ENCODE results near the gene CDKN1C.

DNA sequence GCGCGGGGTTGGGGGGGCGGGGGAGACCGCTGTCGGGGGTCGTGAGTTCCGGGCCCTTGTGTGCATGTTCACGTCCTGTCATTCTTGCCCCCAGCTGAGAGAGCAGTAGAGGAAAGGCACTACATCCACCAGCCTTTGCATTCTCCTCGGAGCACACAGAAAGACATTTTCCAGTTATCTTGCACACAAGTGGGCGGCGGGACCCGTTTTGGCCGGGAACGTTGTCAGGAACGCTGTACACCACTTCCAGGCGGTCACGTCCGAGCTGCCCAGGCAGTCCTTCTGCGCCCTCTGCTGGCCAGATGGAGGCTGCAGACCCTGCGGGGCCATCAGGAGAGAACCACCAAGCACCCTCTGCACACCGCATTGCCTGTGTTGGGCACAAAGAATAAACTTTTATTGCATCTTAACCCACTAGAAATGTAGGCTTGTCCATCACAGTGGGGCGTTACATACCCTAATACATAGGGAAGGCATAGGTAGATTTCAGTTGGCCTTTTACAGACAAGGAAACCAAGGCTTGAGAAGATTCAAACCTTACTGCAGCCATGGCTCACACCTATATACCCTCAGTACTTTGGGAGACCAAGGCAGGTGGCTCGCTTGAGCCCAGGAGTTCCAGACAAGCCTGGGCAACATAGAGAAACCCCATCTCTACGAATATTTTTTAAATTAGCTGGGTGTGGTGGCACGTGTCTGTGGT, 2.8 kb upstream of the CDKN1C start:
- TF ChIP-seq POLR2A (IDR thresholded peaks at IDR 0.05; ENCODE audit: low read depth, low read length) = no peak
- no peak for TF ChIP-seq TAF1 (IDR thresholded peaks at IDR 0.05; ENCODE audit: borderline replicate concordance, low read depth, low read length)
- TF ChIP-seq POLR2AphosphoS5 (IDR thresholded peaks at IDR 0.05; ENCODE audit: low read depth, low read length) = no peak
